ENCODE results near the gene CPNE1.

DNA sequence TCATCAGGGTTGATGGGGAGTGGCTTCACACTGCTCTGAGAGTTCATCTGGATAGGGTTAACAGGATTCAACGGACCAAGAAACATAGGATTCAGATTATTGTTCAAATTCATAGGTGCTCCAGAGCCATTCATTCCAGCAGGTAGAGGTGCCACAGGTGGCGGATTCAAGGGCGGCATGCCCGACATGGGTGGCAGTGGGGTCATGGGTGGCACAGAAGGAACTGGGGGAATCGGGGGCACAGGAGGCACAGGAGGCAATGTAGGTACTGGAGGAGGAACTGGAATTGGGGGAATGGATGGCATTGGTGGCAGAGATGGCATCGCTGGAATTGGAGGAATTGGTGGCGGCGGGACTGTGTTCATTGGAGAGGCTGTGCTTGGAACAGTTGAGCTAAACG lies 10.3 kb downstream of the CPNE1 start:
- TF ChIP-seq, protein P1, sequence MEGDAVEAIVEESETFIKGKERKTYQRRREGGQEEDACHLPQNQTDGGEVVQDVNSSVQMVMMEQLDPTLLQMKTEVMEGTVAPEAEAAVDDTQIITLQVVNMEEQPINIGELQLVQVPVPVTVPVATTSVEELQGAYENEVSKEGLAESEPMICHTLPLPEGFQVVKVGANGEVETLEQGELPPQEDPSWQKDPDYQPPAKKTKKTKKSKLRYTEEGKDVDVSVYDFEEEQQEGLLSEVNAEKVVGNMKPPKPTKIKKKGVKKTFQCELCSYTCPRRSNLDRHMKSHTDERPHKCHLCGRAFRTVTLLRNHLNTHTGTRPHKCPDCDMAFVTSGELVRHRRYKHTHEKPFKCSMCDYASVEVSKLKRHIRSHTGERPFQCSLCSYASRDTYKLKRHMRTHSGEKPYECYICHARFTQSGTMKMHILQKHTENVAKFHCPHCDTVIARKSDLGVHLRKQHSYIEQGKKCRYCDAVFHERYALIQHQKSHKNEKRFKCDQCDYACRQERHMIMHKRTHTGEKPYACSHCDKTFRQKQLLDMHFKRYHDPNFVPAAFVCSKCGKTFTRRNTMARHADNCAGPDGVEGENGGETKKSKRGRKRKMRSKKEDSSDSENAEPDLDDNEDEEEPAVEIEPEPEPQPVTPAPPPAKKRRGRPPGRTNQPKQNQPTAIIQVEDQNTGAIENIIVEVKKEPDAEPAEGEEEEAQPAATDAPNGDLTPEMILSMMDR (conservative IDR thresholded peaks at IDR 0.05 in 1 of 2, IDR thresholded peaks at IDR 0.05 in 1 of 2; ENCODE audit: low read depth in 1 of 2, low read length in 2 of 2): no peak
- TF ChIP-seq EZH2 (IDR thresholded peaks at IDR 0.05; ENCODE audit: low read length, missing control alignments): no peak

All from fibroblast of lung (primary cell).